HEK293 (cell line): ENCODE measurements around the gene SULF2.

ENCODE experiments used
- CTCF ChIA-PET: fragments of 350-600 bp; formaldehyde crosslinking; extraction: SDS; loops from one replicate; lab custom pipeline; 2021; ENCODE audit warnings: antibody characterized with exemption; lab: Yijun Ruan, JAX
- POLR2A ChIA-PET: fragments of 300-600 bp; formaldehyde crosslinking; extraction: SDS; loops from one replicate; lab custom pipeline; 2020; ENCODE audit warnings: antibody characterized with exemption, inconsistent platforms; lab: Yijun Ruan, JAX
- H3K27ac ChIP-seq: fragments of 200-500 bp; sonication (Bioruptor generic); 2 replicates; pipeline ENCODE4 v1.5.1; 2014; ENCODE audit warnings: low read depth, low read length, control low read depth, inconsistent platforms; ENCODE audit errors: extremely low read depth
- H3K36me3 ChIP-seq, 2 experiments: fragments of 200-500 bp in 1 of 2; sonication (Bioruptor generic) in 1 of 2; 1 replicate in 1 of 2; 2 replicates in 1 of 2; pipeline ENCODE4 v1.5.1; 2014 to 2017; ENCODE audit warnings: inconsistent platforms in 2 of 2, low read length in 2 of 2; ENCODE audit not compliant: control insufficient read depth in 2 of 2, insufficient read depth in 1 of 2
- H3K4me1 ChIP-seq: fragments of 200-500 bp; sonication (Bioruptor generic); 2 replicates; pipeline ENCODE4 v1.5.1; 2014; ENCODE audit warnings: mild to moderate bottlenecking, low read length, inconsistent platforms; ENCODE audit not compliant: control insufficient read depth, insufficient read depth
- H3K4me3 ChIP-seq: 2 replicates; pipeline ENCODE4 v1.5.1; 2011; ENCODE audit warnings: low read depth, mild to moderate bottlenecking, control low read depth, low read length, moderate library complexity
- H3K9me3 ChIP-seq: fragments of 200-500 bp; sonication (Bioruptor generic); 2 replicates; pipeline ENCODE4 v1.5.1; 2014; ENCODE audit warnings: low read depth, low read length, inconsistent platforms; ENCODE audit not compliant: control insufficient read depth, insufficient read depth
- ATF2 ChIP-seq: fragments of 450-650 bp; formaldehyde crosslinking; IDR thresholded peaks from 2 replicates; pipeline ENCODE4 v1.5.1; 2016; ENCODE audit warnings: missing biosample characterization, missing genetic modification characterization, low read depth
- EGR2 ChIP-seq: fragments of 450-650 bp; formaldehyde crosslinking; IDR thresholded peaks from 2 replicates; pipeline ENCODE4 v1.5.1; 2016; ENCODE audit warnings: low read depth, missing biosample characterization, missing genetic modification characterization
- HOXA7 ChIP-seq: sonication (generic); formaldehyde crosslinking; IDR thresholded peaks from 2 replicates; pipeline ENCODE4 v1.8.1; 2022; ENCODE audit warnings: missing genetic modification reagents, borderline replicate concordance
- KLF8 ChIP-seq: fragments of 450-650 bp; formaldehyde crosslinking; IDR thresholded peaks from 2 replicates; pipeline ENCODE4 v1.5.1; 2016; ENCODE audit warnings: missing biosample characterization, missing genetic modification characterization
- MZF1 ChIP-seq: fragments of 450-650 bp; formaldehyde crosslinking; IDR thresholded peaks from 2 replicates; pipeline ENCODE4 v1.5.1; 2017; ENCODE audit warnings: missing biosample characterization, missing genetic modification characterization, borderline replicate concordance
- SETDB1 ChIP-seq: IDR thresholded peaks from one replicate; pipeline ENCODE4 v1.6.1; 2017; ENCODE audit warnings: mild to moderate bottlenecking, low read length, moderate library complexity, mixed read lengths; ENCODE audit not compliant: insufficient read length
- SP2 ChIP-seq: fragments of 450-650 bp; formaldehyde crosslinking; IDR thresholded peaks from 2 replicates; pipeline ENCODE4 v1.5.1; 2016; ENCODE audit warnings: missing biosample characterization, missing genetic modification characterization
- YY2 ChIP-seq: fragments of 450-650 bp; formaldehyde crosslinking; IDR thresholded peaks from 2 replicates; pipeline ENCODE4 v1.5.1; 2016; ENCODE audit warnings: missing biosample characterization, missing genetic modification characterization
- ZBTB21 ChIP-seq: fragments of 450-650 bp; formaldehyde crosslinking; IDR thresholded peaks from 2 replicates; pipeline ENCODE4 v1.5.1; 2017; ENCODE audit warnings: missing biosample characterization, missing genetic modification characterization
- ZFP37 ChIP-seq: fragments of 450-650 bp; formaldehyde crosslinking; IDR thresholded peaks from 2 replicates; pipeline ENCODE4 v1.5.1; 2016; ENCODE audit warnings: missing biosample characterization, missing genetic modification characterization
- ZNF140 ChIP-seq: fragments of 450-650 bp; formaldehyde crosslinking; IDR thresholded peaks from 2 replicates; pipeline ENCODE4 v1.5.1; 2016; ENCODE audit warnings: missing biosample characterization, missing genetic modification characterization
- ZNF155 ChIP-seq: fragments of 450-650 bp; formaldehyde crosslinking; IDR thresholded peaks from 2 replicates; pipeline ENCODE4 v1.5.1; 2016; ENCODE audit warnings: missing biosample characterization, missing genetic modification characterization
- ZNF175 ChIP-seq: fragments of 450-650 bp; formaldehyde crosslinking; IDR thresholded peaks from 2 replicates; pipeline ENCODE4 v1.5.1; 2016; ENCODE audit warnings: missing biosample characterization, missing genetic modification characterization
- ZNF211 ChIP-seq: fragments of 450-650 bp; formaldehyde crosslinking; IDR thresholded peaks from 2 replicates; pipeline ENCODE4 v1.5.1; 2016; ENCODE audit warnings: low read depth, missing biosample characterization, missing genetic modification characterization
- ZNF24 ChIP-seq: fragments of 450-650 bp; formaldehyde crosslinking; IDR thresholded peaks from 2 replicates; pipeline ENCODE4 v1.5.1; 2016; ENCODE audit warnings: missing biosample characterization, missing genetic modification characterization
- ZNF274 ChIP-seq, 2 experiments: fragments of 200-500 bp in 1 of 2; fragments of 450-650 bp in 1 of 2; sonication (Bioruptor generic) in 1 of 2; formaldehyde crosslinking in 1 of 2; IDR thresholded peaks; 2 replicates each; pipeline versions ENCODE4 v1.5.1 to v1.6.1; 2014 to 2016; ENCODE audit warnings: borderline replicate concordance in 1 of 2, inconsistent platforms in 1 of 2, low read length in 1 of 2, missing biosample characterization in 1 of 2, missing genetic modification characterization in 1 of 2
- ZNF394 ChIP-seq: fragments of 450-650 bp; formaldehyde crosslinking; IDR thresholded peaks from 2 replicates; pipeline ENCODE4 v1.5.1; 2016; ENCODE audit warnings: missing biosample characterization, missing genetic modification characterization, mild to moderate bottlenecking, moderate library complexity, borderline replicate concordance
- ZNF404 ChIP-seq: fragments of 450-650 bp; formaldehyde crosslinking; IDR thresholded peaks from 2 replicates; pipeline ENCODE4 v1.5.1; 2017; ENCODE audit warnings: missing biosample characterization, missing genetic modification characterization
- ZNF488 ChIP-seq: fragments of 450-650 bp; formaldehyde crosslinking; IDR thresholded peaks from 2 replicates; pipeline ENCODE4 v1.5.1; 2016; ENCODE audit warnings: missing biosample characterization, missing genetic modification characterization
- ZNF501 ChIP-seq: fragments of 450-650 bp; formaldehyde crosslinking; IDR thresholded peaks from 2 replicates; pipeline ENCODE4 v1.5.1; 2016; ENCODE audit warnings: missing biosample characterization, missing genetic modification characterization
- ZNF510 ChIP-seq: fragments of 450-650 bp; formaldehyde crosslinking; IDR thresholded peaks from 2 replicates; pipeline ENCODE4 v1.5.1; 2018; ENCODE audit warnings: mild to moderate bottlenecking, missing genetic modification characterization, missing biosample characterization; ENCODE audit not compliant: insufficient replicate concordance
- ZNF518A ChIP-seq: fragments of 450-650 bp; formaldehyde crosslinking; conservative IDR thresholded peaks from 2 replicates; pipeline ENCODE4 v1.5.1; 2016; ENCODE audit warnings: low read depth, missing biosample characterization, missing genetic modification characterization
- ZNF548 ChIP-seq: fragments of 450-650 bp; formaldehyde crosslinking; IDR thresholded peaks from 2 replicates; pipeline ENCODE4 v1.5.1; 2016; ENCODE audit warnings: missing biosample characterization, missing genetic modification characterization
- ZNF558 ChIP-seq: fragments of 450-650 bp; formaldehyde crosslinking; IDR thresholded peaks from 2 replicates; pipeline ENCODE4 v1.5.1; 2016; ENCODE audit warnings: missing biosample characterization, missing genetic modification characterization
- ZNF571 ChIP-seq: fragments of 450-650 bp; formaldehyde crosslinking; IDR thresholded peaks from 2 replicates; pipeline ENCODE4 v1.5.0; 2017; ENCODE audit warnings: missing biosample characterization, missing genetic modification characterization
- ZNF626 ChIP-seq: fragments of 450-650 bp; sonication (Bioruptor Pico); formaldehyde crosslinking; IDR thresholded peaks from 2 replicates; pipeline ENCODE4 v1.5.1; 2018; ENCODE audit warnings: missing biosample characterization, missing genetic modification characterization, inconsistent platforms
- ZNF639 ChIP-seq: fragments of 450-650 bp; formaldehyde crosslinking; IDR thresholded peaks from 2 replicates; pipeline ENCODE4 v1.5.1; 2016; ENCODE audit warnings: missing biosample characterization, missing genetic modification characterization
- ZNF843 ChIP-seq: fragments of 450-650 bp; formaldehyde crosslinking; IDR thresholded peaks from 2 replicates; pipeline ENCODE4 v1.5.1; 2016; ENCODE audit warnings: missing biosample characterization, missing genetic modification characterization

SULF2 gene

GRCh38 chr20:47741669-47742608 lies 43.3 kb downstream of the SULF2 start (continued):
- TF ChIP-seq ZNF510 (no peak), ZNF626 (no peak), ZNF404 (tag by site-specific recombination) (no peak), ZNF501 (tag by site-specific recombination) (no peak)
- TF ChIP-seq, all 188 proteins: peak for 29

- CTCF ChIA-PET = interaction anchor here (1.0 kb wide), 1 partner anchor 15 kb away, joined by 3 read pairs; no protein-coding TSS in a partner anchor
- H3K36me3 ChIP-seq = peaks cover 0 to 13% of the 10 kb centered on the region in 2 experiments; a peak in 1 of 3 replicates
- no peak overlapping the region for H3K27ac ChIP-seq
- H3K9me3 ChIP-seq = no peaks in the 10 kb centered on the region
- peaks cover 3% of the 10 kb centered on the region; the same call in 1 of the 2 replicates for H3K4me1 ChIP-seq
- no peak overlapping the region for H3K4me3 ChIP-seq
- POLR2A ChIA-PET = no interaction called here
- no peak for TF ChIP-seq ZNF558 (tag by site-specific recombination)
- TF ChIP-seq SETDB1 = no peak
- peak; percentile 66; the same call in 1 of the 2 replicates for TF ChIP-seq ATF2
- no peak for TF ChIP-seq ZNF571
- TF ChIP-seq YY2 (tag by site-specific recombination) = no peak
- TF ChIP-seq SP2 (tag by site-specific recombination) = peak; percentile 55
- TF ChIP-seq ZNF394 (tag by site-specific recombination) = no peak
- TF ChIP-seq KLF8 (tag by site-specific recombination) = no peak
- TF ChIP-seq ZNF843 (tag by site-specific recombination) = no peak
- no peak for TF ChIP-seq ZNF155 (tag by site-specific recombination)
- no peak for TF ChIP-seq HOXA7 (CRISPR knock-in tag)
- TF ChIP-seq ZNF140 = no peak
- peak; percentile 26; the same call in 1 of the 2 replicates for TF ChIP-seq EGR2 (tag by site-specific recombination)
- no peak for TF ChIP-seq ZNF24 (tag by site-specific recombination)
- no peak for TF ChIP-seq ZNF274 (IDR thresholded peaks at IDR 0.05; ENCODE audit: low read length)
- no peak for TF ChIP-seq ZNF274 (tag by site-specific recombination; IDR thresholded peaks at IDR 0.05; ENCODE audit: borderline replicate concordance)
- no peak for TF ChIP-seq ZNF175 (tag by site-specific recombination)
- TF ChIP-seq ZBTB21 (tag by site-specific recombination) = no peak
- TF ChIP-seq ZNF488 = no peak
- TF ChIP-seq ZFP37 (tag by site-specific recombination) = no peak
- TF ChIP-seq ZNF518A (tag by site-specific recombination) = no peak
- no peak for TF ChIP-seq MZF1 (tag by site-specific recombination)
- TF ChIP-seq ZNF211 (tag by site-specific recombination) = no peak
- no peak for TF ChIP-seq ZNF548 (tag by site-specific recombination)
- TF ChIP-seq ZNF639 (tag by site-specific recombination) = no peak
Observed at GRCh38 chr20:47740862-47741184, 44.5 kb downstream of the SULF2 start.
